ENCODE measurements around the gene GARIN5B.

- TF ChIP-seq CTCF (conservative IDR thresholded peaks at IDR 0.05; ENCODE audit: low read depth, low read length) = no peak
- no peak for TF ChIP-seq EZH2 (IDR thresholded peaks at IDR 0.05; ENCODE audit: low read length, unreplicated experiment)
These were observed 2.2 kb upstream of the GARIN5B start for GRCh38 chr19:55365245-55365644.

Measured in PC-3 (cell line).